Cardiac atrium fibroblast (primary cell): ENCODE results near the gene INTS1. TPM values are rescaled to one million over a fixed set of nuclear protein-coding genes. Genes with fewer than 3 reads are reported as not detected.

Source experiments
- total RNA-seq: library from RNA; depleted of rRNA; stranded (reverse); fragments of >200 nt; gene quantifications from 2 replicates; pipeline ENCODE4 v1.2.3, GENCODE V29; 2015

Gene INTS1
- total RNA-seq = 52.8 and 63.5 TPM in 2 replicates

GRCh38 chr7:1503816-1504775, at the start of gene INTS1:
INTS1 (minus strand) TSS chr7:1504389; CDS start chr7:1503960, 429 bp downstream.

GRCh38 chr7:1458683-1459511, 45.3 kb downstream of the INTS1 start, which contains the start of gene MICALL2:
MICALL2 (minus strand) TSS chr7:1459470; CDS start chr7:1459326, 144 bp downstream.

Other genes starting within 250 kb of the INTS1 start
- 18.5 and 48.4 TPM in 2 replicates for gene MICALL2, start 44.9 kb downstream of the INTS1 start, total RNA-seq
- gene MAFK, start 26.3 kb upstream of the INTS1 start, total RNA-seq = 10.0 and 13.7 TPM in 2 replicates
- not detected in 2 replicates for gene TMEM184A, start 51.8 kb upstream of the INTS1 start, total RNA-seq
- gene PSMG3, start 65.6 kb upstream of the INTS1 start, total RNA-seq = 27.9 and 31.1 TPM in 2 replicates
- 0.65 and 1.1 TPM in 2 replicates for gene ELFN1, start 165.9 kb upstream of the INTS1 start, total RNA-seq